ENCODE measurements around the gene CYSTM1.

The CYSTM1 gene

DNA sequence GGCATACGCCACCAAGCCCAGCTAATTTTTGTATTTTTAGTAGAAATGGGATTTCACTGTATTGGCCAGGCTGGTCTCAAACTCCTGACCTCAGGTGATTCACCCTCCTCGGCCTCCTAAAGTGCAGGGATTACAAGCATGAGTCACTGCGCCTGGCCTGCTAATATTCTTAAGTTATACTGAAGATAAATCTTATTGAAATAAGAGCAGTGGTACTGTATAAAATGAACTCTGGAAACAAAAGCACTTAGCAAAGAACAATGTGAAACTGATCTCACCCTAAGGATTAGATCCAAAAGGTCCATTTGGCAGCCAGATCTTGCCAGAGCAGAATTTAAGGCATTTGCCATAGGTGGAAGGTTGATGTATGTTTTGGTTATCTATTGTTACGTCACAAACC, 27.1 kb downstream of the CYSTM1 start:
- Histone ChIP-seq H3K4me2 (ENCODE audit: low read length) (no peak overlapping the region), H3K9ac (ENCODE audit: low read length) (no peak overlapping the region), H3K27ac (ENCODE audit: low read depth, low read length, poor library complexity, severe bottlenecking) (no peak overlapping the region), H2AFZ (ENCODE audit: low read length) (no peak overlapping the region), H3K36me3 (ENCODE audit: insufficient read depth, low read length) (no peaks in the 10 kb centered on the region), H3K27me3 (ENCODE audit: insufficient read depth, low read length) (no peaks in the 10 kb centered on the region), H3F3A (ENCODE audit: insufficient read depth, low read length) (no peaks in the 10 kb centered on the region), H3K79me2 (ENCODE audit: insufficient read depth, low read length) (no peaks in the 10 kb centered on the region), H4K20me1 (ENCODE audit: insufficient read depth, low read length) (no peaks in the 10 kb centered on the region), H3K4me3 (ENCODE audit: low read depth, low read length, poor library complexity, severe bottlenecking) (no peak overlapping the region), H3K9me2 (ENCODE audit: low read depth, low read length) (no peaks in the 10 kb centered on the region), H3K9me3 (ENCODE audit: low read length) (no peaks in the 10 kb centered on the region), H3K4me1 (ENCODE audit: insufficient read depth, low read length, severe bottlenecking) (no peaks in the 10 kb centered on the region)
- TF ChIP-seq, protein P1, sequence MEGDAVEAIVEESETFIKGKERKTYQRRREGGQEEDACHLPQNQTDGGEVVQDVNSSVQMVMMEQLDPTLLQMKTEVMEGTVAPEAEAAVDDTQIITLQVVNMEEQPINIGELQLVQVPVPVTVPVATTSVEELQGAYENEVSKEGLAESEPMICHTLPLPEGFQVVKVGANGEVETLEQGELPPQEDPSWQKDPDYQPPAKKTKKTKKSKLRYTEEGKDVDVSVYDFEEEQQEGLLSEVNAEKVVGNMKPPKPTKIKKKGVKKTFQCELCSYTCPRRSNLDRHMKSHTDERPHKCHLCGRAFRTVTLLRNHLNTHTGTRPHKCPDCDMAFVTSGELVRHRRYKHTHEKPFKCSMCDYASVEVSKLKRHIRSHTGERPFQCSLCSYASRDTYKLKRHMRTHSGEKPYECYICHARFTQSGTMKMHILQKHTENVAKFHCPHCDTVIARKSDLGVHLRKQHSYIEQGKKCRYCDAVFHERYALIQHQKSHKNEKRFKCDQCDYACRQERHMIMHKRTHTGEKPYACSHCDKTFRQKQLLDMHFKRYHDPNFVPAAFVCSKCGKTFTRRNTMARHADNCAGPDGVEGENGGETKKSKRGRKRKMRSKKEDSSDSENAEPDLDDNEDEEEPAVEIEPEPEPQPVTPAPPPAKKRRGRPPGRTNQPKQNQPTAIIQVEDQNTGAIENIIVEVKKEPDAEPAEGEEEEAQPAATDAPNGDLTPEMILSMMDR (IDR thresholded peaks at IDR 0.05; ENCODE audit: low read length) = no peak

DNA sequence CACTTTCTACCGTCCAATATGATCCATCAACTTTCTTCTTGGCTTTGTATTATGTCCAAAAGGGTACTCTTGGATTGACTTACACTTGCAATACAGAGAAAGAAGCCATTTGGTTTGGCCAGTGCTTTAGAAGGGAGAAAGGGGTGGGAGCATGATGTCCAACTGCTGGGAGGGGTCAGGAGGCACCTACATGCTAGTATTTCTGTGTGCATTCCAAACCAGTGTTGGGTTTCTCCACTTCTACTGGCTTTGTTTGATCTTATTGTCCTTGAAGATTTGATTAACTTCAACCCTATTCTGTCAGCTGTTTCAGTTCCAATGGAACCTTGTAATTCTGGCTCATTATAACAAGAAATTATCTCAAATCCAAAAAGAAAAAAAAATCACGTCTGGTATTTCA, 27.6 kb downstream of the CYSTM1 start:
- no peak for TF ChIP-seq EZH2 (IDR thresholded peaks at IDR 0.05; ENCODE audit: borderline replicate concordance, low read length)
- TF ChIP-seq, protein P1 (IDR thresholded peaks at IDR 0.05; ENCODE audit: low read length) = no peak
- H3K9me3 ChIP-seq (ENCODE audit: low read length) = no peaks in the 10 kb centered on the region
- no peaks in the 10 kb centered on the region for H3K4me1 ChIP-seq (ENCODE audit: insufficient read depth, low read length, severe bottlenecking)
- no peaks in the 10 kb centered on the region for H4K20me1 ChIP-seq (ENCODE audit: insufficient read depth, low read length)
- no peak overlapping the region for H3K4me2 ChIP-seq (ENCODE audit: low read length)
- H3K36me3 ChIP-seq (ENCODE audit: insufficient read depth, low read length) = no peaks in the 10 kb centered on the region
- no peak overlapping the region for H2AFZ ChIP-seq (ENCODE audit: low read length)
- no peaks in the 10 kb centered on the region for H3K27me3 ChIP-seq (ENCODE audit: insufficient read depth, low read length)
- H3F3A ChIP-seq (ENCODE audit: insufficient read depth, low read length) = no peaks in the 10 kb centered on the region
- H3K27ac ChIP-seq (ENCODE audit: low read depth, low read length, poor library complexity, severe bottlenecking) = no peak overlapping the region
- no peak overlapping the region for H3K9ac ChIP-seq (ENCODE audit: low read length)
- H3K4me3 ChIP-seq (ENCODE audit: low read depth, low read length, poor library complexity, severe bottlenecking) = no peak overlapping the region
- H3K79me2 ChIP-seq (ENCODE audit: insufficient read depth, low read length) = no peaks in the 10 kb centered on the region
- H3K9me2 ChIP-seq (ENCODE audit: low read depth, low read length) = no peaks in the 10 kb centered on the region

DNA sequence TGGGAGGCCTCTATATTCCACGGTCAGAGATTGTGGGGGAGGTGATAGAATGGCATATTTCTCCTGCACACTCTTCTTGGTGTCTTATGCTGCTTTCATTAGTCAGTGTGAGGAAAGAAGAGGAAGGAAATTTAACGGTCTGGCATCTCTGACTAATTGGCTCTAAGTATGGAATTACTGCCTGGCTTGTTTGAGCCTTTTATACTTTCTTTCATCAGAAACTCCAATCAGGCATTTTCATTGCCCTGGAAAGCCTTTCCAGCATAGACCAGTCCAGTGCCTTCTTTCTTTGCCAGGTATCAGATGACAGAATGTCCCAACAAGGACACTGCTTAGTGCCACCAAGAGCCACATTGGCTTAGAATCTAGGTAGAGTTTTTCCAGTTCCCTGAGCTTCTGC, 30.2 kb downstream of the CYSTM1 start:
- Histone ChIP-seq H3K36me3 (ENCODE audit: insufficient read depth, low read length) (no peaks in the 10 kb centered on the region), H3K79me2 (ENCODE audit: insufficient read depth, low read length) (no peaks in the 10 kb centered on the region), H3K9me2 (ENCODE audit: low read depth, low read length) (no peaks in the 10 kb centered on the region), H3K4me1 (ENCODE audit: insufficient read depth, low read length, severe bottlenecking) (no peaks in the 10 kb centered on the region), H3K4me3 (ENCODE audit: low read depth, low read length, poor library complexity, severe bottlenecking) (no peak overlapping the region), H2AFZ (ENCODE audit: low read length) (no peak overlapping the region), H4K20me1 (ENCODE audit: insufficient read depth, low read length) (no peaks in the 10 kb centered on the region), H3K9ac (ENCODE audit: low read length) (no peak overlapping the region), H3F3A (ENCODE audit: insufficient read depth, low read length) (no peaks in the 10 kb centered on the region), H3K27ac (ENCODE audit: low read depth, low read length, poor library complexity, severe bottlenecking) (no peak overlapping the region), H3K9me3 (ENCODE audit: low read length) (no peaks in the 10 kb centered on the region), H3K27me3 (ENCODE audit: insufficient read depth, low read length) (no peaks in the 10 kb centered on the region), H3K4me2 (ENCODE audit: low read length) (no peak overlapping the region)
- TF ChIP-seq, protein P1 (IDR thresholded peaks at IDR 0.05; ENCODE audit: low read length) = no peak
- TF ChIP-seq EZH2 (IDR thresholded peaks at IDR 0.05; ENCODE audit: borderline replicate concordance, low read length) = no peak

Measured in OCI-LY1 (cell line).